Islet of Langerhans (tissue), 1 donor: ENCODE data around the gene CCBE1.
"Not testable (repeated sequence)": the region's sequence is repeated elsewhere in the genome, so short reads cannot be mapped to it uniquely, and the experiment has no call there.

Experiments used
- FAIRE-seq: peaks from one replicate; lab custom pipeline; 2011; peaks lifted over from hg19 to GRCh38; lab: Jason Lieb, UNC

The CCBE1 gene

GRCh38 chr18:59681521-59682004 is 15.7 kb downstream of the CCBE1 start:
- FAIRE-seq = no peak

- FAIRE-seq = no peak
These were observed 16.2 kb downstream of the CCBE1 start for GRCh38 chr18:59681051-59681450.

- FAIRE-seq = no peak
These were observed 21.9 kb downstream of the CCBE1 start for GRCh38 chr18:59675346-59675745.

GRCh38 chr18:59674903-59675270 is 22.3 kb downstream of the CCBE1 start:
- no peak for FAIRE-seq

GRCh38 chr18:59674186-59674902 is 22.9 kb downstream of the CCBE1 start:
- FAIRE-seq = no peak

GRCh38 chr18:59672235-59672711 is 24.9 kb downstream of the CCBE1 start:
- no peak for FAIRE-seq

GRCh38 chr18:59671551-59671950 is 25.7 kb downstream of the CCBE1 start:
- FAIRE-seq = no peak

- no peak for FAIRE-seq
These were observed 27.2 kb downstream of the CCBE1 start for GRCh38 chr18:59669872-59670657.

- no peak for FAIRE-seq
These were observed 29.7 kb downstream of the CCBE1 start for GRCh38 chr18:59667488-59667887.

- not testable (repeated sequence) for FAIRE-seq
These were observed 31.2 kb downstream of the CCBE1 start for GRCh38 chr18:59666007-59666402.

- no peak for FAIRE-seq
These were observed 31.9 kb downstream of the CCBE1 start for GRCh38 chr18:59665057-59666006.

- no peak for FAIRE-seq
These were observed 32.9 kb downstream of the CCBE1 start for GRCh38 chr18:59664329-59664728.

- FAIRE-seq = no peak
These were observed 34.1 kb downstream of the CCBE1 start for GRCh38 chr18:59663096-59663495.

- no peak for FAIRE-seq
These were observed 35.1 kb downstream of the CCBE1 start for GRCh38 chr18:59661891-59662701.

GRCh38 chr18:59660786-59661743 is 36.2 kb downstream of the CCBE1 start:
- no peak for FAIRE-seq

- FAIRE-seq = no peak
These were observed 36.9 kb downstream of the CCBE1 start for GRCh38 chr18:59660366-59660765.

- no peak for FAIRE-seq
These were observed 37.6 kb downstream of the CCBE1 start for GRCh38 chr18:59659508-59660170.

GRCh38 chr18:59658941-59659340 is 38.3 kb downstream of the CCBE1 start:
- FAIRE-seq = no peak

- no peak for FAIRE-seq
These were observed 40.2 kb downstream of the CCBE1 start for GRCh38 chr18:59657012-59657411.
